ENCODE measurements around the gene RASSF7.

GRCh38 chr11:573146-573759 is 12.5 kb downstream of the RASSF7 start:
- TF ChIP-seq ZNF302 (tag by site-specific recombination; IDR thresholded peaks at IDR 0.05; ENCODE audit: low read depth) (no peak), BCL6B (tag by site-specific recombination; IDR thresholded peaks at IDR 0.05) (no peak), ZBTB49 (tag by site-specific recombination; IDR thresholded peaks at IDR 0.05; ENCODE audit: low read depth) (no peak), KLF1 (tag by site-specific recombination; IDR thresholded peaks at IDR 0.05) (no peak), ZNF335 (tag by site-specific recombination; conservative IDR thresholded peaks at IDR 0.05) (no peak), WT1 (tag by site-specific recombination; IDR thresholded peaks at IDR 0.05) (no peak), CTCF (tag by site-specific recombination; IDR thresholded peaks at IDR 0.05) (no peak), ZNF426 (tag by site-specific recombination; IDR thresholded peaks at IDR 0.05) (no peak), MZF1 (tag by site-specific recombination; IDR thresholded peaks at IDR 0.05; ENCODE audit: borderline replicate concordance) (no peak), REST (tag by site-specific recombination; IDR thresholded peaks at IDR 0.05) (no peak), ZNF121 (tag by site-specific recombination; IDR thresholded peaks at IDR 0.05) (no peak), ZNF221 (tag by site-specific recombination; IDR thresholded peaks at IDR 0.05; ENCODE audit: borderline replicate concordance) (no peak), YY1 (tag by site-specific recombination; IDR thresholded peaks at IDR 0.05) (no peak)

Data from HEK293 (cell line).